Stimulated activated memory B cell treated with anti-CD40 and anti-IgM and Interleukin-4, amounts not matched to agents 10 μg/mL and 1 μg/mL and 100 μg/mL, for 72 hours (primary cell): ENCODE results near the gene RPS27L.
"Not testable (repeated sequence)": the region's sequence is repeated elsewhere in the genome, so short reads cannot be mapped to it uniquely, and the experiment has no call there.

ENCODE experiments used
- ATAC-seq: fragments of 150-1000 bp; cut with Tn5 transposase; 2 replicates; pipeline ENCODE4 v1.10.0; 2021
- H3K27ac Mint-ChIP-seq: one replicate; pipeline ENCODE4 v1.8.0; 2022; ENCODE audit warnings: mild to moderate bottlenecking, mixed read lengths
- H3K27me3 Mint-ChIP-seq: one replicate; pipeline ENCODE4 v1.8.0; 2022; ENCODE audit warnings: mixed read lengths
- H3K36me3 Mint-ChIP-seq: one replicate; pipeline ENCODE4 v1.8.0; 2022; ENCODE audit warnings: mixed read lengths
- H3K4me1 Mint-ChIP-seq: one replicate; pipeline ENCODE4 v1.8.0; 2022; ENCODE audit warnings: mixed read lengths
- H3K4me3 Mint-ChIP-seq: one replicate; pipeline ENCODE4 v1.8.0; 2022; ENCODE audit warnings: mild to moderate bottlenecking, moderate library complexity, mixed read lengths
- H3K9me3 Mint-ChIP-seq: one replicate; pipeline ENCODE4 v1.8.0; 2022; ENCODE audit warnings: mixed read lengths

The RPS27L gene

DNA sequence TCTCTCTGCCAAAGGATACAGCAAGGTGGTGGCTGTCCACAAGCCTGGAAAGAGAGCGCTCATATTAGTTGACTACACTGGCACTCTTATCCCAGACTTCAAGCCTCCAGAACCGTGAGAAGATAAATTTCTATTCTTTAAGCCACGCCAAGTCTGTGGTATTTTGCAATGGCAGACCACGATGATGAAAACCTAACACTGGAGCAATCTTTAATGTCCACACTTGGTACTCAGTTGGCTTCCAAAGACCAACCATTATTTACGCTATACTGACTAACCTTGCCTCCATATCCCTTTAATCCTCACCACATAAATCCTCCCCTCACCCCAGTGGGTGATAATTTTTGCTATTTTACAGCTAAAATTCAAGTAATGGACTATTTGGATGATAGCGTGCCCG is 52.5 kb downstream of the RPS27L start:
- no peak overlapping the region for H3K27ac Mint-ChIP-seq
- ATAC-seq = no peak
- H3K9me3 Mint-ChIP-seq = no peaks in the 10 kb centered on the region
- H3K4me3 Mint-ChIP-seq = no peak overlapping the region
- no peaks in the 10 kb centered on the region for H3K36me3 Mint-ChIP-seq
- no peaks in the 10 kb centered on the region for H3K4me1 Mint-ChIP-seq
- H3K27me3 Mint-ChIP-seq = peaks cover 41% of the 10 kb centered on the region

- H3K4me1 Mint-ChIP-seq = no peaks in the 10 kb centered on the region
- H3K27me3 Mint-ChIP-seq = peaks cover 31% of the 10 kb centered on the region
- H3K9me3 Mint-ChIP-seq = no peaks in the 10 kb centered on the region
- no peaks in the 10 kb centered on the region for H3K36me3 Mint-ChIP-seq
- no peak overlapping the region for H3K4me3 Mint-ChIP-seq
- no peak overlapping the region for H3K27ac Mint-ChIP-seq
- no peak for ATAC-seq
These were observed 53.9 kb downstream of the RPS27L start for GRCh38 chr15:63103416-63103815.

DNA sequence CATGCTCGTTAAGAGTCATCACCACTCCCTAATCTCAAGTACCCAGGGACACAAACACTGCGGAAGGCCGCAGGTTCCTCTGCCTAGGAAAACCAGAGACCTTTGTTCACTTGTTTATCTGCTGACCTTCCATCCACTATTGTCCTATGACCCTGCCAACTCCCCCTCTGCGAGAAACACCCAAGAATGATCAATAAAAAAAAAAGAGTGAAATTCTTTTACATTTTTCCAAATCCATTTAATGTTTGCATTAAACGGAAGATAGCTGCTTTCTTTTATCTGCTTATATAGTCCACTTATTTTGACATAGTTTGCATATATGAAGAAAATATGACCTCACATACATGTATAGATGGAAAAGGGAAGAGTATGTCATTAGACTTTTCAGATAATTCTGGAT is 57.7 kb downstream of the RPS27L start:
- H3K4me1 Mint-ChIP-seq, H3K9me3 Mint-ChIP-seq, H3K36me3 Mint-ChIP-seq, H3K4me3 Mint-ChIP-seq, ATAC-seq, H3K27ac Mint-ChIP-seq: not testable (repeated sequence)
- H3K27me3 Mint-ChIP-seq = peaks cover 11% of the 10 kb centered on the region

DNA sequence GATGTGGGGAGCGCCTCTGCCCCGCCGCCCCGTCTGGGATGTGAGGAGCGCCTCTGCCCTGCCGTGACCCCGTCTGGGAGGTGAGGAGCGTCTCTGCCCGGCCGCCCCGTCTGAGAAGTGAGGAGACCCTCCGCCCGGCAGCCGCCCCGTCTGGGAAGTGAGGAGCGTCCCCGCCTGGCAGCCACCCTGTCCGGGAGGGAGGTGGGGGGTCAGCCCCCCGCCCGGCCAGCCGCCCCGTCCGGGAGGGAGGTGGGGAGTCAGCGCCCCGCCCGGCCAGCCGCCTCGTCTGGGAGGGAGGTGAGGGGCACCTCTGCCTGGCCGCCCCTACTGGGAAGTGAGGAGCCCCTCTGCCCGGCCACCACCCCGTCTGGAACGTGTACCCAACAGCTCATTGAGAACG is 58.4 kb downstream of the RPS27L start:
- not testable (repeated sequence) for H3K4me3 Mint-ChIP-seq, ATAC-seq, H3K27ac Mint-ChIP-seq, H3K4me1 Mint-ChIP-seq, H3K9me3 Mint-ChIP-seq, H3K36me3 Mint-ChIP-seq
- H3K27me3 Mint-ChIP-seq = peaks cover 11% of the 10 kb centered on the region
